GM08714 (cell line): Measurements from ENCODE around the gene PTPRM.

ENCODE experiments used
- H3K4me3 ChIP-seq: fragments of 200-500 bp; sonication (Bioruptor generic); 2 replicates; pipeline ENCODE4 v1.5.1; 2014; ENCODE audit warnings: mild to moderate bottlenecking, low read length, inconsistent platforms
- ZNF274 ChIP-seq: IDR thresholded peaks from 2 replicates; pipeline ENCODE4 v1.6.1; 2012; ENCODE audit warnings: mild to moderate bottlenecking, low read depth, low read length

Gene PTPRM

GRCh38 chr18:7579176-7579917, 12.2 kb downstream of the PTPRM start:
- no peak for TF ChIP-seq ZNF274
- no peak overlapping the region for H3K4me3 ChIP-seq

GRCh38 chr18:7579918-7580542, 12.9 kb downstream of the PTPRM start:
- no peak for TF ChIP-seq ZNF274
- no peak overlapping the region for H3K4me3 ChIP-seq

GRCh38 chr18:7584646-7585275, 17.6 kb downstream of the PTPRM start:
- no peak for TF ChIP-seq ZNF274
- no peak overlapping the region for H3K4me3 ChIP-seq

GRCh38 chr18:7585276-7585670, 18.2 kb downstream of the PTPRM start:
- no peak overlapping the region for H3K4me3 ChIP-seq
- TF ChIP-seq ZNF274: no peak

GRCh38 chr18:7586379-7586778, 19.3 kb downstream of the PTPRM start:
- H3K4me3 ChIP-seq: no peak overlapping the region
- no peak for TF ChIP-seq ZNF274

- H3K4me3 ChIP-seq: no peak overlapping the region
- TF ChIP-seq ZNF274: no peak
These were observed 23.9 kb downstream of the PTPRM start for GRCh38 chr18:7590826-7591560.

- no peak for TF ChIP-seq ZNF274
These were observed 25.4 kb downstream of the PTPRM start for GRCh38 chr18:7592305-7593071.

GRCh38 chr18:7593218-7593819, 26.2 kb downstream of the PTPRM start:
- no peak overlapping the region for H3K4me3 ChIP-seq
- no peak for TF ChIP-seq ZNF274

More at GRCh38 chr18:7592305-7593071, 25.4 kb downstream of the PTPRM start:
- no peak overlapping the region for H3K4me3 ChIP-seq

- TF ChIP-seq ZNF274: no peak
- H3K4me3 ChIP-seq: no peak overlapping the region
These were observed 29.0 kb downstream of the PTPRM start for GRCh38 chr18:7596147-7596546.

GRCh38 chr18:7597500-7597899, 30.4 kb downstream of the PTPRM start:
- no peak overlapping the region for H3K4me3 ChIP-seq
- TF ChIP-seq ZNF274: no peak

- TF ChIP-seq ZNF274: no peak
- no peak overlapping the region for H3K4me3 ChIP-seq
These were observed 31.3 kb downstream of the PTPRM start for GRCh38 chr18:7598167-7599047.

- no peak overlapping the region for H3K4me3 ChIP-seq
These were observed 32.9 kb downstream of the PTPRM start for GRCh38 chr18:7600036-7600435.

More at GRCh38 chr18:7600036-7600435, 32.9 kb downstream of the PTPRM start:
- no peak for TF ChIP-seq ZNF274
